Measurements from ENCODE around the gene TMEM221.
A peak's percentile ranks its signal among the peaks of the same experiment; 100 is the strongest.

The TMEM221 gene

GRCh38 chr19:17471410-17472125 lies 23.1 kb upstream of the TMEM221 start:
- no peak for DNase-seq

- peak; percentile 98 for DNase-seq
These were observed 21.8 kb upstream of the TMEM221 start, which contains the start of gene SLC27A1 for GRCh38 chr19:17470068-17470841. TSS of gene SLC27A1 (plus strand) at chr19:17470524. CDS start at chr19:17470541, 17 bp downstream.

- peak; percentile 94 for DNase-seq
These were observed 21.1 kb upstream of the TMEM221 start for GRCh38 chr19:17469481-17470067.

GRCh38 chr19:17469092-17469480 lies 20.6 kb upstream of the TMEM221 start:
- DNase-seq = no peak

GRCh38 chr19:17468302-17469091 lies 20.0 kb upstream of the TMEM221 start:
- DNase-seq = no peak

- DNase-seq = no peak
These were observed 19.2 kb upstream of the TMEM221 start for GRCh38 chr19:17467471-17468301.

- no peak for DNase-seq
These were observed 18.0 kb upstream of the TMEM221 start for GRCh38 chr19:17466487-17466850.

GRCh38 chr19:17460372-17461230 lies 12.1 kb upstream of the TMEM221 start, which contains the start of gene NXNL1:
TSS of gene NXNL1 (minus strand) at chr19:17460926. CDS start at chr19:17460869, 57 bp downstream.
- no peak for DNase-seq

- DNase-seq = no peak
These were observed 10.5 kb upstream of the TMEM221 start for GRCh38 chr19:17458970-17459369.

GRCh38 chr19:17457616-17458015 lies 9.1 kb upstream of the TMEM221 start:
- DNase-seq = no peak

- no peak for DNase-seq
These were observed 7.7 kb upstream of the TMEM221 start for GRCh38 chr19:17456127-17456526.

- DNase-seq = no peak
These were observed 7.0 kb upstream of the TMEM221 start for GRCh38 chr19:17455308-17456123.

GRCh38 chr19:17454576-17455071 lies 6.2 kb upstream of the TMEM221 start:
- DNase-seq = peak; percentile 62

- DNase-seq = no peak
These were observed 3.4 kb upstream of the TMEM221 start for GRCh38 chr19:17451820-17452219.

- DNase-seq = no peak
These were observed 2.0 kb upstream of the TMEM221 start for GRCh38 chr19:17450264-17451075.

- DNase-seq = no peak
These were observed 751 bp downstream of the TMEM221 start for GRCh38 chr19:17447704-17448130.

- no peak for DNase-seq
These were observed 2.8 kb downstream of the TMEM221 start for GRCh38 chr19:17445526-17446165.

- DNase-seq = no peak
These were observed 7.0 kb downstream of the TMEM221 start for GRCh38 chr19:17441241-17442021.

All from NCI-H2171 (cell line).